OCI-LY7 (cell line): ENCODE results near the gene UGT2B15. TPM values are rescaled to one million over a fixed set of nuclear protein-coding genes. Genes with fewer than 3 reads are reported as not detected.

Experiments used
- BruUV-seq: library from RNA; stranded (reverse); fragments of 400-500 nt; replicated peaks from 2 replicates; lab custom pipeline; 2021; lab: Mats Ljungman, UMichigan
- CTCF ChIA-PET: fragments of 300-600 bp; sonication (Branson Sonifier 250); formaldehyde crosslinking; loops from one replicate; lab custom pipeline; 2022; ENCODE audit warnings: antibody characterized with exemption; ENCODE audit not compliant: unreplicated experiment; lab: Charles Lee
- POLR2A ChIA-PET: fragments of 300-600 bp; sonication (Branson Sonifier 250); formaldehyde crosslinking; loops from one replicate; lab custom pipeline; 2022; ENCODE audit warnings: antibody characterized with exemption; lab: Charles Lee
- DNase-seq: peaks from one replicate; pipeline ENCODE4 v3.0.0-alpha.2; 2015; ENCODE audit warnings: low spot score
- H2AFZ ChIP-seq: fragments of 200-600 bp; sonication (generic), shearing (Covaris generic); 2 replicates; pipeline ENCODE4 v1.6.1; 2014; ENCODE audit warnings: mild to moderate bottlenecking, antibody characterized with exemption, low read length, moderate library complexity
- H3K27ac ChIP-seq: fragments of 200-600 bp; sonication (generic); 2 replicates; pipeline ENCODE4 v1.5.1; 2014; ENCODE audit warnings: mixed run types, low read depth, mild to moderate bottlenecking, moderate library complexity, low read length, inconsistent platforms; ENCODE audit not compliant: poor library complexity, severe bottlenecking
- H3K36me3 ChIP-seq: fragments of 200-600 bp; sonication (generic); 2 replicates; pipeline ENCODE4 v1.6.1; 2014; ENCODE audit warnings: mild to moderate bottlenecking, antibody characterized with exemption, low read length, moderate library complexity, mixed read lengths; ENCODE audit not compliant: insufficient read depth
- H3K4me1 ChIP-seq: fragments of 200-600 bp; sonication (generic); 2 replicates; pipeline ENCODE4 v1.5.1; 2014; ENCODE audit warnings: mild to moderate bottlenecking, low read length; ENCODE audit not compliant: insufficient read depth, poor library complexity, severe bottlenecking
- H3K4me2 ChIP-seq: fragments of 200-600 bp; sonication (generic); 2 replicates; pipeline ENCODE4 v1.6.1; 2014; ENCODE audit warnings: mild to moderate bottlenecking, low read length
- H3K4me3 ChIP-seq: fragments of 200-600 bp; sonication (generic); 2 replicates; pipeline ENCODE4 v1.5.1; 2014; ENCODE audit warnings: mild to moderate bottlenecking, low read depth, low read length; ENCODE audit not compliant: poor library complexity, severe bottlenecking
- H3K79me2 ChIP-seq: fragments of 200-600 bp; sonication (generic); 2 replicates; pipeline ENCODE4 v1.6.1; 2016; ENCODE audit warnings: low read depth, mild to moderate bottlenecking, low read length, moderate library complexity, mixed read lengths; ENCODE audit not compliant: insufficient read depth
- H3K9me2 ChIP-seq: fragments of 200-600 bp; sonication (generic); 2 replicates; pipeline ENCODE4 v1.6.1; 2016; ENCODE audit warnings: mild to moderate bottlenecking, low read length, mixed read lengths; ENCODE audit not compliant: insufficient read depth
- H3K9me3 ChIP-seq: fragments of 200-600 bp; sonication (generic); 2 replicates; pipeline ENCODE4 v1.6.1; 2014; ENCODE audit warnings: mild to moderate bottlenecking, mixed run types, low read length, mixed read lengths
- H4K20me1 ChIP-seq: fragments of 200-600 bp; sonication (generic); 2 replicates; pipeline ENCODE4 v1.6.1; 2014; ENCODE audit warnings: mild to moderate bottlenecking, antibody characterized with exemption, low read length, moderate library complexity, mixed read lengths; ENCODE audit not compliant: insufficient read depth
- CTCF ChIP-seq: fragments of 200-600 bp; sonication (generic); conservative IDR thresholded peaks from 2 replicates; pipeline ENCODE4 v1.5.1; 2014; ENCODE audit warnings: mild to moderate bottlenecking, antibody characterized with exemption, low read length, moderate library complexity, mixed read lengths
- EZH2phosphoT487 ChIP-seq: fragments of 200-600 bp; sonication (generic); IDR thresholded peaks from 2 replicates; pipeline ENCODE4 v1.6.1; 2018; ENCODE audit warnings: low read depth, borderline replicate concordance, mild to moderate bottlenecking, mixed run types, antibody characterized with exemption, low read length, moderate library complexity, mixed read lengths
- intact Hi-C: fragments of 100-400 bp; cut with micrococcal nuclease; formaldehyde crosslinking; loops from one replicate; pipeline ENCODE4 v1.10.0; 2022; ENCODE audit not compliant: unreplicated experiment
- total RNA-seq, 2 experiments: library from RNA; depleted of rRNA in 1 of 2; stranded (reverse); fragments of >200 nt in 1 of 2; shearing (Covaris generic) in 1 of 2; gene quantifications; 2 replicates each; pipeline ENCODE4 v1.2.3, GENCODE V29; 2014 to 2022

UGT2B15 gene
- total RNA-seq, 2 experiments from 2014 or later: not detected

GRCh38 chr4:68717999-68718398, 47.5 kb upstream of the UGT2B15 start:
- ChIA-PET POLR2A (no interaction called here), CTCF (no interaction called here)
- H3K36me3 ChIP-seq: no peaks in the 10 kb centered on the region
- intact Hi-C loops: no loop called here
- H3K9me3 ChIP-seq: no peaks in the 10 kb centered on the region
- no peaks in the 10 kb centered on the region for H3K79me2 ChIP-seq
- H3K4me2 ChIP-seq: no peak overlapping the region
- no peaks in the 10 kb centered on the region for H3K9me2 ChIP-seq
- no peak for DNase-seq
- H2AFZ ChIP-seq: no peak overlapping the region
- H3K4me3 ChIP-seq: no peak overlapping the region
- H3K27ac ChIP-seq: no peak overlapping the region
- no peaks in the 10 kb centered on the region for H4K20me1 ChIP-seq
- no peak for TF ChIP-seq CTCF
- TF ChIP-seq EZH2phosphoT487: no peak
- H3K4me1 ChIP-seq: no peaks in the 10 kb centered on the region
- BruUV-seq: no TSS peak

- no TSS peak for BruUV-seq
These were observed 43.9 kb upstream of the UGT2B15 start for GRCh38 chr4:68714400-68714799.

DNA sequence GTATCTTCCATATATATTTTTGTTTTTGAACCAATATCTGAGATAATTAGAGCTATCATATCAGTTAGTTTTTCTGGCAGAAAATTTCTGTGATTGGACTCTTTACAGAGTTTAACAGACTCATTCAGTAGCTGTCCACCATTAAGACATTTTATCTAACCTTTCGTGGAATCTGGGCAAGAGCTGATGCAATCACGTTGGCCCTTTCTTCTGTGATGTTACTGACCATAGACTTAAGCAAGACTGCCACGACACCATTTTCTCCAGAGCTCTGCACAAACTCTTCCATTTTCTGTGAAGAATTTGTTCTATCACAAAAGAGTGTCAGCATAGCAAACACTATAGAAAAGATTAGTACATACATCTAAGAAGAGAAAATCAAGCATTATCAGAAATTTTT, 41.8 kb upstream of the UGT2B15 start:
- Histone ChIP-seq H3K4me1 (no peaks in the 10 kb centered on the region), H3K79me2 (no peaks in the 10 kb centered on the region), H3K4me3 (no peak overlapping the region), H3K9me2 (no peaks in the 10 kb centered on the region), H3K9me3 (no peaks in the 10 kb centered on the region), H3K27ac (no peak overlapping the region), H4K20me1 (no peaks in the 10 kb centered on the region), H3K36me3 (no peaks in the 10 kb centered on the region), H2AFZ (no peak overlapping the region), H3K4me2 (no peak overlapping the region)
- POLR2A ChIA-PET: no interaction called here
- no TSS peak for BruUV-seq
- CTCF ChIA-PET: no interaction called here
- intact Hi-C loops: no loop called here
- no peak for TF ChIP-seq CTCF
- TF ChIP-seq EZH2phosphoT487: no peak
- no peak for DNase-seq

More at GRCh38 chr4:68714400-68714799, 43.9 kb upstream of the UGT2B15 start:
- H4K20me1 ChIP-seq: no peaks in the 10 kb centered on the region
- H3K4me2 ChIP-seq: no peak overlapping the region
- H3K9me2 ChIP-seq: no peaks in the 10 kb centered on the region
- no peak for DNase-seq
- H3K27ac ChIP-seq: no peak overlapping the region
- no peaks in the 10 kb centered on the region for H3K79me2 ChIP-seq
- intact Hi-C loops: no loop called here
- H2AFZ ChIP-seq: no peak overlapping the region
- H3K4me3 ChIP-seq: no peak overlapping the region
- no peaks in the 10 kb centered on the region for H3K9me3 ChIP-seq
- no peaks in the 10 kb centered on the region for H3K36me3 ChIP-seq
- H3K4me1 ChIP-seq: no peaks in the 10 kb centered on the region
- TF ChIP-seq EZH2phosphoT487: no peak
- no peak for TF ChIP-seq CTCF
- CTCF ChIA-PET: no interaction called here
- POLR2A ChIA-PET: no interaction called here
